Astrocyte of the cerebellum (primary cell): ENCODE data around the gene FAM236D.
"Not testable (repeated sequence)": the region's sequence is repeated elsewhere in the genome, so short reads cannot be mapped to it uniquely, and the experiment has no call there.

Experiments used
- DNase-seq: peaks from one replicate; pipeline ENCODE4 v3.0.0-alpha.2; 2011; ENCODE audit warnings: low read depth
- H3K4me3 ChIP-seq: 2 replicates; pipeline ENCODE4 v1.5.1; 2011; ENCODE audit warnings: mild to moderate bottlenecking, low read depth, low read length, moderate library complexity
- in situ Hi-C: cut with HindIII; loops from 2 replicates; pipeline ENCODE4 v1.10.0; 2017; ENCODE audit warnings: low sequenced_read_pairs

FAM236D gene

GRCh38 chrX:72808110-72808509, at the start of gene FAM236D:
Gene FAM236D, minus strand, starts transcription at chrX:72808210. Its CDS starts 100 bp downstream, at chrX:72808110.
- H3K4me3 ChIP-seq, DNase-seq, in situ Hi-C loops: not testable (repeated sequence)

GRCh38 chrX:72837532-72837931, 29.5 kb upstream of the FAM236D start:
- in situ Hi-C loops, DNase-seq, H3K4me3 ChIP-seq: not testable (repeated sequence)

GRCh38 chrX:72830701-72831100, 22.7 kb upstream of the FAM236D start:
- DNase-seq, H3K4me3 ChIP-seq, in situ Hi-C loops: not testable (repeated sequence)

- in situ Hi-C loops, DNase-seq, H3K4me3 ChIP-seq: not testable (repeated sequence)
These were observed 17.6 kb downstream of the FAM236D start for GRCh38 chrX:72790390-72790789.

- in situ Hi-C loops, H3K4me3 ChIP-seq, DNase-seq: not testable (repeated sequence)
These were observed 19.9 kb downstream of the FAM236D start for GRCh38 chrX:72788142-72788541.

GRCh38 chrX:72783964-72784363, 24.0 kb downstream of the FAM236D start:
- in situ Hi-C loops, H3K4me3 ChIP-seq, DNase-seq: not testable (repeated sequence)

- H3K4me3 ChIP-seq, in situ Hi-C loops, DNase-seq: not testable (repeated sequence)
These were observed 24.6 kb downstream of the FAM236D start for GRCh38 chrX:72783365-72783936.

GRCh38 chrX:72782560-72782959, 25.4 kb downstream of the FAM236D start, which contains the start of gene FAM236B:
Gene FAM236B, minus strand, starts transcription at chrX:72782660. Its CDS starts 100 bp downstream, at chrX:72782560.
- H3K4me3 ChIP-seq, in situ Hi-C loops, DNase-seq: not testable (repeated sequence)

GRCh38 chrX:72778146-72778545, 29.9 kb downstream of the FAM236D start:
- DNase-seq, in situ Hi-C loops, H3K4me3 ChIP-seq: not testable (repeated sequence)

- H3K4me3 ChIP-seq, in situ Hi-C loops, DNase-seq: not testable (repeated sequence)
These were observed 30.6 kb downstream of the FAM236D start for GRCh38 chrX:72777467-72777790.

- in situ Hi-C loops, DNase-seq: not testable (repeated sequence)
These were observed 31.1 kb downstream of the FAM236D start, which contains the start of gene DMRTC1B for GRCh38 chrX:72776653-72777466. Gene DMRTC1B, plus strand, starts transcription at chrX:72776890. Its CDS starts 68,246 bp downstream, at chrX:72845136.

GRCh38 chrX:72760454-72760853, 47.6 kb downstream of the FAM236D start:
- in situ Hi-C loops, result not testable (repeated sequence)

More at GRCh38 chrX:72776653-72777466, 31.1 kb downstream of the FAM236D start, which contains the start of gene DMRTC1B:
- H3K4me3 ChIP-seq, result not testable (repeated sequence)

More at GRCh38 chrX:72760454-72760853, 47.6 kb downstream of the FAM236D start:
- not testable (repeated sequence) for H3K4me3 ChIP-seq, DNase-seq
